NCI-H345 (cell line): ENCODE measurements around the gene CABLES1.
"Not testable (repeated sequence)": the region's sequence is repeated elsewhere in the genome, so short reads cannot be mapped to it uniquely, and the experiment has no call there.

ENCODE experiments used
- DNase-seq: peaks from one replicate; lab custom pipeline; 2025; lab: John Stamatoyannopoulos, UW

The CABLES1 gene

GRCh38 chr18:23134780-23135549 lies at the start of gene CABLES1:
TSS of gene CABLES1 (plus strand) at chr18:23135485. CDS start at chr18:23135763, 278 bp downstream.
- peak; percentile 56 for DNase-seq

GRCh38 chr18:23087352-23087751 lies 47.9 kb upstream of the CABLES1 start:
- DNase-seq = no peak

- no peak for DNase-seq
Observed at GRCh38 chr18:23088310-23088709, 47.0 kb upstream of the CABLES1 start.

GRCh38 chr18:23091017-23091993 lies 44.0 kb upstream of the CABLES1 start:
- not testable (repeated sequence) for DNase-seq

- DNase-seq = no peak
Observed at GRCh38 chr18:23092121-23092520, 43.2 kb upstream of the CABLES1 start.

GRCh38 chr18:23093130-23093529 lies 42.2 kb upstream of the CABLES1 start:
- DNase-seq = not testable (repeated sequence)

GRCh38 chr18:23093772-23094171 lies 41.5 kb upstream of the CABLES1 start:
- no peak for DNase-seq

GRCh38 chr18:23094411-23095190 lies 40.7 kb upstream of the CABLES1 start:
- DNase-seq = no peak

- no peak for DNase-seq
Observed at GRCh38 chr18:23095463-23095862, 39.8 kb upstream of the CABLES1 start.

GRCh38 chr18:23097016-23097415 lies 38.3 kb upstream of the CABLES1 start:
- not testable (repeated sequence) for DNase-seq

GRCh38 chr18:23099621-23100020 lies 35.7 kb upstream of the CABLES1 start:
- no peak for DNase-seq

GRCh38 chr18:23101861-23102432 lies 33.3 kb upstream of the CABLES1 start:
- DNase-seq = no peak

GRCh38 chr18:23102493-23103261 lies 32.6 kb upstream of the CABLES1 start:
- no peak for DNase-seq

GRCh38 chr18:23103449-23103848 lies 31.8 kb upstream of the CABLES1 start:
- no peak for DNase-seq

GRCh38 chr18:23105030-23105429 lies 30.3 kb upstream of the CABLES1 start:
- DNase-seq = no peak

- DNase-seq = no peak
Observed at GRCh38 chr18:23105581-23106219, 29.6 kb upstream of the CABLES1 start.

- no peak for DNase-seq
Observed at GRCh38 chr18:23106575-23106974, 28.7 kb upstream of the CABLES1 start.

GRCh38 chr18:23107718-23108117 lies 27.6 kb upstream of the CABLES1 start:
- no peak for DNase-seq

GRCh38 chr18:23108496-23108895 lies 26.8 kb upstream of the CABLES1 start:
- no peak for DNase-seq

- not testable (repeated sequence) for DNase-seq
Observed at GRCh38 chr18:23109163-23109562, 26.1 kb upstream of the CABLES1 start.
